Neuron (in vitro differentiated cells): ENCODE data around the gene SPTBN1.

ENCODE experiments used
- H2AFZ ChIP-seq: one replicate; pipeline ENCODE4 v1.6.1; 2013; ENCODE audit warnings: low read depth, mild to moderate bottlenecking, inconsistent platforms, low read length, moderate library complexity
- H3K27me3 ChIP-seq: one replicate; pipeline ENCODE4 v1.6.1; 2013; ENCODE audit warnings: low read length; ENCODE audit not compliant: insufficient read depth
- H3K36me3 ChIP-seq: one replicate; pipeline ENCODE4 v1.6.1; 2013; ENCODE audit warnings: low read length; ENCODE audit not compliant: insufficient read depth
- H3K4me1 ChIP-seq: one replicate; pipeline ENCODE4 v1.6.1; 2013; ENCODE audit warnings: low read length; ENCODE audit not compliant: insufficient read depth
- H3K4me3 ChIP-seq: 2 replicates; pipeline ENCODE4 v1.5.1; 2013; ENCODE audit warnings: mild to moderate bottlenecking, low read length, moderate library complexity
- H3K9me3 ChIP-seq: one replicate; pipeline ENCODE4 v1.6.1; 2013; ENCODE audit warnings: low read length

SPTBN1 gene

DNA sequence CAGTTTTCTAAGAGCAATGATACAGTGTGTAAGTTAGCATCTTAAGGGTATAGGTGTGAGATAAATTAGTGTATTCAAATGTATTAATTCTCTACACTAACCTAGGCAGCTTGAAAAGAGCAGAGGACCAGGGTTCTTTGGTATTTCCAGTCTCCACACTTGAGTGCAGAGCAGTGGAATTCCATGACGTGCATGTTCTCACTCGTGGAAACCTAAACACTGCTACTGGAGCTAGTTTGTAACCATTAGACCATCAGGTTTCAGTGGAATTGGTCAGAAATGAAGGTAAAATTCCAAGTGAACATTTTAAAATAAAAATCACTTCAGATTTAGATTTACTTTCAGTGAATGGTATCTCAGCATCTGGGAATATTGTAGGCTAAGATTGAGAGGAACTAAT lies 9.0 kb downstream of the SPTBN1 start:
- Histone ChIP-seq H3K27me3 (no peaks in the 10 kb centered on the region), H3K4me1 (peaks cover under 1% of the 10 kb centered on the region), H3K4me3 (no peak overlapping the region), H2AFZ (no peak overlapping the region), H3K36me3 (no peaks in the 10 kb centered on the region), H3K9me3 (no peaks in the 10 kb centered on the region)

DNA sequence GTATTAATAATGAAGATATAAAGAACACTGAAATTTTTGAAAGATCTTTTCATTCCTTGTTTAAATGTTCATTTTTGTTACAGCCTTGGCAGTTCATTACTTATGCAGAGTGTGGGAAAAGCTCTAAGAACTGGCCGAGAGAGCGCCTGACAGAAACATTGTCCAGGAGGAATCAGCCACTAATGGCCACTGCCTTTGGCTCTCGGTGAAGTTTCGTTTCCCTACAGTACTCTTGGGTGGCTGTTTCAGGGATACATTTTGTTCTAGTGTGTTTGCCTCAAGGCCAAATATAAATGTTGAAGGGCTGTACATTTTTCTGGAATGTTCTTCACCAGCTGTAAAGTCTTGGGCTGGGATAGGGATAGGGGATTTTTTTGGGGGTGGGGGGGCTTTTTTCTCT lies 10.7 kb downstream of the SPTBN1 start:
- Histone ChIP-seq H3K27me3 (no peaks in the 10 kb centered on the region), H3K4me3 (no peak overlapping the region), H3K4me1 (peaks cover 3% of the 10 kb centered on the region), H3K36me3 (no peaks in the 10 kb centered on the region), H2AFZ (no peak overlapping the region), H3K9me3 (no peaks in the 10 kb centered on the region)

DNA sequence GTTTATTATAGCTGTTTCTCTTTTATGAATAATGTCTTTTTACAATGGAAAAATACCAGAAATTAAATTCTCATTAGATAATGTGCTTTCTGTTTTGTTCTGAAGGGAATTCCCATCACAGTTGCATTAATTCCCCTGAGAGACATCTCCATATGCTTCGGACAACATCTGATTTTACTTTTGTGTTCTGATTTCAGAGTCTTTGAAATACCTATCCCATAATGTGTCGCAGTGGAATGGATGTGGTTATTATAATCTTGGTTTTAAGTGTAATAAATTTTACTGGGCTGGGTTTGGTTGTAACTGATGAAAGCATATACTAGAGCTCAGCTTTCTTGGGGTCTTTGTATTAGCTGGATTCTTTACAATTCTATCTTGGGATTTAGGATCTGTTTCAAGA lies 12.5 kb downstream of the SPTBN1 start:
- Histone ChIP-seq H3K36me3 (no peaks in the 10 kb centered on the region), H3K4me1 (peaks cover 3% of the 10 kb centered on the region), H3K4me3 (no peak overlapping the region), H2AFZ (no peak overlapping the region), H3K9me3 (no peaks in the 10 kb centered on the region), H3K27me3 (no peaks in the 10 kb centered on the region)

DNA sequence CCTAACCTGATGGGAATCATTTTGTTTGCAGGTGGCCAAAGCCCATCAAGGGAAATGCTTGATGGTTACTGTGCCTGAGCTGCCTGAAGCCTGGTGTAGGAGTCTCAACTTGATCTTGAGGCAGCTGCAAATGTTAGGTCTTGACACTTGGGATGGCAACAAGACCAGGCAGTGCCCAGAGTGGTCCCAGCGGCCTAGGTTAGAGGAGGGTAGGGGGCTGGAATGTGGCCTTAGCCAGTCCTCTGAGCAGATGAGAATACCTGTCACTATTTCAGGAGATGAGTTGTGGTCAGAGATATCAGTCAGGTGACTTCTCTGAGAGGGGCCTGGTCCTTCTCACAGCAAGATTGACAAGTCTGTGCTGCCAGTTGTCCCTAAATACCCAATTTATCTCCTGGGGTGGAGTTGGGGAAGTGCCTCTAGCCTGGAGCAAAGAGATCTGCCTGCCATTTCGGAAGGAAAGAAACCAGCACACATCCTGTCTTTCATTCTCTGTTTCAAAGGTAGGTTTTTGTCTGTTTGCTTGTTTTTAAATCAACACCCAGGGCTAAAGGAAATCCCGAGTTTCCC lies 13.4 kb downstream of the SPTBN1 start:
- Histone ChIP-seq H2AFZ (no peak overlapping the region), H3K9me3 (no peaks in the 10 kb centered on the region), H3K36me3 (no peaks in the 10 kb centered on the region), H3K27me3 (no peaks in the 10 kb centered on the region), H3K4me1 (peaks cover 3% of the 10 kb centered on the region), H3K4me3 (no peak overlapping the region)

DNA sequence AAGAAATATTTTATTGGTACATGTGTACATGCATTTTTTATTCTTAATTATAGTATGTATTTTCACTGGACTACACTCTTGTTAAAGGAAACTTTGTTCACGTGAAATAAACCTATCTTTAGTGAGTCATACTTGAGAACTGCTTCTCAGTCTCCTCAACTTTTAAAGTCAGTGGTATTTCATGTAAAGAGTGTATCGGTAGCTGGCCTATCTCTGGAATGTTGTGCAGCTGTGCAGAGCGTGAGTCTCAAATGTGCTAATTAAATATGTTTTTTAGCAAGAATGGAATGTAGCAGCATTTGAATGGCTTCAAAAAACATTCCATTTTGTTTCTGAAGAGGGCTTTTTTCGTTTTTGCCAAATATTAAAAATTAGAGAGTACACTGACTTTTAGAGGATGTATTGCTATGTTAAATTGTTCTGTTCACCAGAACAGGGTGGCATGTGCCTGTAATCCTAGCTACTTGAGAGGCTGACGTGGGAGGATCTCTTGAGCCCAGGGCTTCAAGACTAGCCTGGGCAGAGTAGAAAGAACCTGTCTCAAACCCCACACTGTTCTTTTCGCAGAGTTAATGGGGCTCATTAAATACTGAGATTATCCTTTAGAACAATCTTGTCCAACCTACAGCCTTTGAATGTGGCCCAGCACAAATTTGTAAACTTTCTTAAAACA lies 14.3 kb downstream of the SPTBN1 start:
- no peaks in the 10 kb centered on the region for H3K36me3 ChIP-seq

DNA sequence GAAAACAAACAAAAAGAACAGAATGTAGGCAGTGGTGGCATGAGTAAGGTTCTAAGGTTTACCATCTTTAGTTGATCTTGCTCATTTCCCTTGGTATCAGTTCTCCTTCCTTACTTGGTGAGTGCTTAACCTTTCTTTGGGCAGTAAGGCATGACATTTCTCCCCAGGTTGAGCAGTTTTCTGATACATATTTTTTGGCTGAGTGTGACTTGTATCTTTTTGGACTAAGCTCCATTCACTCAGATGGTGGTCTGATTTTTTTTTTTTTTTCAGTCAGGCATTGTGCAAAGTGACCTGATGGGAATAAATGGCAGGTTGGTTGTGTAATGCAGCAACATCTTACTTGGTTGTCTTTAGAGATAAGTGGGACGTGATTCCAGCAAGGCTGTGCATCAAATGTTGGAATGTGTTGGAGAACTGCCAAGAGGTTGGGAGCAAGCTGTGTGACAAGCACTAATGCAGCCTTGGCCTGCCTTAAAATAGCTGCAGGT lies 15.1 kb downstream of the SPTBN1 start:
- peaks cover 1% of the 10 kb centered on the region for H3K9me3 ChIP-seq
- H3K27me3 ChIP-seq = no peaks in the 10 kb centered on the region
- no peak overlapping the region for H2AFZ ChIP-seq
- H3K4me3 ChIP-seq = no peak overlapping the region
- peaks cover 3% of the 10 kb centered on the region for H3K4me1 ChIP-seq
- no peaks in the 10 kb centered on the region for H3K36me3 ChIP-seq

More for the DNA sequence above, 14.3 kb downstream of the SPTBN1 start:
- no peaks in the 10 kb centered on the region for H3K9me3 ChIP-seq
- H2AFZ ChIP-seq = no peak overlapping the region
- H3K4me3 ChIP-seq = no peak overlapping the region
- H3K4me1 ChIP-seq = peaks cover 3% of the 10 kb centered on the region
- no peaks in the 10 kb centered on the region for H3K27me3 ChIP-seq

DNA sequence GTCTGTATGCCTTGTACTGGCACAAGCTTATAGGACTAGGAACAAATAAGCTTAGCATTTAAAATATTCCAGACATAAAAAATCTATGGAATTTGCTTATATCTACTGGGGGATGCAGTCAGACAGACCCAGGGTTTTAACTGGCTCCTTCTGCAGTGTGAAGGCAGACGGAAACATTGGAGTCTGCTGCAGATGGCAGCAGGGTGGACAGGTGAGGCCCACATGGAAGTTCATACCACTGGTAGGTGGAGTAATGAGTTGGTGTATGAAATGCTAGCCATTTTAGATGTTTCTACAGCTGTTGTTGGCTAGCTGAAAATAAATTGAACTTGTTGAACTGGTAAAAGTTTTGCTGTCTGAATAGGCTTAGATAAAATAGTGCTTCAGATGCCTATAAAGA lies 17.7 kb downstream of the SPTBN1 start:
- Histone ChIP-seq H2AFZ (no peak overlapping the region), H3K4me1 (peaks cover 3% of the 10 kb centered on the region), H3K36me3 (no peaks in the 10 kb centered on the region), H3K4me3 (no peak overlapping the region), H3K27me3 (no peaks in the 10 kb centered on the region), H3K9me3 (peaks cover 1% of the 10 kb centered on the region)

DNA sequence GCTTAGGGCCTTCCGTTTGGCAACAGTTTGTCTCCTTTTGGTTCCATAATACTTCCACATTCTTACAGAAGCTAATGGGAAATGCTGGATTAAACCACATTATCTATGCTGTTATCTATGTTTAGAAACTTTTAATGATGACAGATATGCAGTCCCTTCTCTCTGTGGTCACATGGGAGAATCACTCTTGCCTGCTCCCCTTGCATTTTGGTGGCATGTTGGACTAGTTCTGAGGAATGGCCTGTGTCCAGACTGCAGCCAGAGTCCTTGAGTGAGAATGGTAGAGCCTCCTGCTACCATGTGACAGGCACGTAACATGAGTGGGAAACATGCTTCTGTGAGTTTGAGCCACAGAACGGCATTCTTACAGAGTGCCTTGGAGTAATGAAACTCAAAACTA lies 19.2 kb downstream of the SPTBN1 start:
- Histone ChIP-seq H3K9me3 (peaks cover 1% of the 10 kb centered on the region), H2AFZ (no peak overlapping the region), H3K36me3 (no peaks in the 10 kb centered on the region), H3K4me1 (peaks cover 2% of the 10 kb centered on the region), H3K27me3 (no peaks in the 10 kb centered on the region), H3K4me3 (no peak overlapping the region)

DNA sequence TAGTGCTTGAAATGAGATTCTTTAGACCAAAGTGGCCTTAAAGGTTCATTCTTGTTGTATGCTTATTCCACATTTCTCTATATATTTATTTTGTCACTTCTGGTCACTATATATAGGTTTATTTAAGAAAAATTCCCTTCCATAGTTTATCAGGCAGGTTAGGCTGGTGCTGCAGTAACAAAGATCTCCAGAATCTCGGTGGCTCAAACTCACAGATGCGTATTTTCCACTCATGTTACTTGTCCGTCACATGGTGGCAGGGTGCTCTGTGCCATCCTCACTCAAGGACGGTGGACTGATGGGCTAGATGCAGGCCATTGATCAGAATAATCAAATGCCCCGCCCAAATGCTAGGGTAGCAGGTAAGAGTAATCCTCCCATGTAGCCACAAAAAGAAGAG lies 19.8 kb downstream of the SPTBN1 start:
- Histone ChIP-seq H3K9me3 (peaks cover 1% of the 10 kb centered on the region), H3K36me3 (no peaks in the 10 kb centered on the region), H2AFZ (no peak overlapping the region), H3K4me1 (no peaks in the 10 kb centered on the region), H3K4me3 (no peak overlapping the region), H3K27me3 (no peaks in the 10 kb centered on the region)

DNA sequence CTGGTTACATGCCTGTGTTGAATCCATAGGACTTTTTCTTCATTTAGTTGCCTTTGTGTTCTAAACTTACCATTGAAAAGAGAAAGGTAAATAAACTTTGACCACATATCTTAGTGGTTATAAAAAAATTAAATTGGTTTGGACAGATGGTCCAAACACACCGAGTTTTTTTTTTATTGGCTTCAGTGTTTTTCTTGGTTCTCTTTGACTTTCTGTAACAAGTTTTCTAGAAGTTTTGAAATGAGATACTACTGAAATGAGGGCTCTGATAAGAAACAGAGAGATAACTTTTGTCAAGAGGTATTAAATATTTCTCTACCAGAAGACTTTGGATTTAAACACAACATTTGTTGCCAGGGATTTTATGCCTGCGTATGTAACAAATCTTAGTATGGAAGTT lies 20.7 kb downstream of the SPTBN1 start:
- Histone ChIP-seq H3K9me3 (peaks cover 1% of the 10 kb centered on the region), H3K4me1 (no peaks in the 10 kb centered on the region), H3K27me3 (no peaks in the 10 kb centered on the region), H2AFZ (no peak overlapping the region), H3K36me3 (no peaks in the 10 kb centered on the region), H3K4me3 (no peak overlapping the region)

DNA sequence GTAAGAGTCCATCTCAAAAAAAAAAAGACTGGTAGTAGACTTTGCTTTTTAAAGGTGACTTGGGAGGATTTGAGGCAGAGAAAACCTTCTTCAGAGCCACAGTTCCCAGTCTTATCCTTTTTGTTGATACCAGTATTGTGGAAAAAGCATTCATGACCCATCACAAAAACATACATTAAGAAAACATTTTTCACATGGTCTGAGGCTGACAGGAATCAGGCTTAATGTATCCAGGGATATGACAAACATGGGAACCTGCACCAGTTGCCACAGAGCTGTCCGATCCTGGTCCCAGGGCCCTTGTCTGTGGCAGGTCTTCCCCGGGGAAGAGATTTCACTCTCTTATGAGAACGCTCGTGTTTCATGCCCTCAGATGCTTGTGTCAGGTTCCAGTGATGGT lies 21.8 kb downstream of the SPTBN1 start:
- H3K27me3 ChIP-seq = no peaks in the 10 kb centered on the region
- no peaks in the 10 kb centered on the region for H3K36me3 ChIP-seq
- no peak overlapping the region for H2AFZ ChIP-seq
- peaks cover 5% of the 10 kb centered on the region for H3K4me1 ChIP-seq
- H3K4me3 ChIP-seq = no peak overlapping the region
- peaks cover 1% of the 10 kb centered on the region for H3K9me3 ChIP-seq

DNA sequence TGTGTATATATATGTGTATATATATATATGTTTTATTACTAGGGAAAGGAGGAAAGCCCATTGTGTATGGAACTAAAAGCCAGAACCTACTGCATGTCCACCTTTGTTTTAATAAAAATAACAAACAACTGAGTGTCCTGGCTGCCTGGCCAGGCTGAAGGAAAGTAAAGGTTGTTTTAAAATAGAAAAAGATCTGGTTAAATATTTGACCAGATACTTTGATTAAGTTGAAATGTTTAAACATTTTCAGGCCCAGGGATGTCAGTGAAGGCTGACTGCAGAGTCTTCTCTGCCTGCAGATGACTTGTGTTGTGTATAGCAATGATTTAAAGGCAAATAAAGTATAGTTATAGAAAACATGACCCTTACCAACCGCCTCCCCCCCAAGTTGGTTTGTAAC lies 22.8 kb downstream of the SPTBN1 start:
- peaks cover 9% of the 10 kb centered on the region for H3K4me1 ChIP-seq
- no peak overlapping the region for H3K4me3 ChIP-seq
- H3K36me3 ChIP-seq = no peaks in the 10 kb centered on the region
- H3K27me3 ChIP-seq = no peaks in the 10 kb centered on the region
- H3K9me3 ChIP-seq = peaks cover 1% of the 10 kb centered on the region
- H2AFZ ChIP-seq = no peak overlapping the region

DNA sequence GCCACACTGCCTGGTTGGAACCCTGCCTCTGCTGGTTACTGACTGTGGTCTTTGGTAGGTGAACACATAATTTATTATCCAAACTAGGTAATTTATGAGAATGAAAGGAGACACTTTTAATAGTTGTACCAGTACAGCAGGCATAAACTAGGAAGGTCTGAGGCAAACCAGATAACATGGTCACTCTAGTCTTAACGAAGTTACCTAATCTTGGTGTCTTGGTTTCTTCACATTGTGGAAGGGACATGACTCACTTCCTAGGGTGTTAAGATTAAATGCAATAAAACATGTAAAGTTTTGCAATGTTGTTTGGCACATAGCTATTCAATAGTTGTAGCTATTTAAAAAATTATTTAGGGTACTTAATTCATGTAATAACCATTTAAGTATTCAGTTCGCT lies 23.3 kb downstream of the SPTBN1 start:
- no peak overlapping the region for H3K4me3 ChIP-seq
- H2AFZ ChIP-seq = no peak overlapping the region
- H3K27me3 ChIP-seq = no peaks in the 10 kb centered on the region
- H3K4me1 ChIP-seq = peaks cover 9% of the 10 kb centered on the region
- peaks cover 3% of the 10 kb centered on the region for H3K9me3 ChIP-seq
- no peaks in the 10 kb centered on the region for H3K36me3 ChIP-seq

DNA sequence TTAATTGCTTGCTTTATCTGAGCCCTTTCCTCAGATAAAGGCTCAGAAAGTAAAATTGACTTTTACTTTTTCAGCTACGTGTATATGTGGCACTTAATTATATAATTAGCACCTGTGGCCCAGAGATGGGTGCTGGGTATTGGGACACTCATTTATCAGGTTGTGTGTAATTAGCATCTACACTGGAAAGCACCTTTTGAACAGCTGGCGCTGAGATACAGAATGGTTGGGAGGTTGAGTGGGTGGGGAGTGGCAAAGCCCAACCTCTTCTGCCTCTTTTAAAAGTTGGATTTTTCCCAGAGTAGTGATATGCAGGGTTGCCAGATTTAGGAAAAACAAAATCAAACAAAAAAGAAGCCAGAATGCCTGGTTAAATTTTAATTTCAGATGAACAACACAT lies 23.9 kb downstream of the SPTBN1 start:
- no peaks in the 10 kb centered on the region for H3K36me3 ChIP-seq
- H3K27me3 ChIP-seq = no peaks in the 10 kb centered on the region
- H3K4me1 ChIP-seq = peaks cover 9% of the 10 kb centered on the region
- no peak overlapping the region for H2AFZ ChIP-seq
- peaks cover 5% of the 10 kb centered on the region for H3K9me3 ChIP-seq
- H3K4me3 ChIP-seq = no peak overlapping the region
